Measurements from ENCODE around the gene PAFAH1B2. TPM values are rescaled to one million over a fixed set of nuclear protein-coding genes. Genes with fewer than 3 reads are reported as not detected.

The PAFAH1B2 gene
- total and polyA plus RNA-seq, 2 of the 8 experiments (the other 6 are each of a cell fraction or from before 2014, with no cell fraction given), result 38.2 to 161 TPM

- ChIA-PET CTCF (ENCODE audit: partially characterized antibody) (interaction anchor here (0.6 to 5.8 kb wide), 10 partner anchors 11 to 291 kb away, joined by 3 to 27 read pairs (median 3); no protein-coding TSS in a partner anchor), POLR2A (ENCODE audit: partially characterized antibody) (interaction anchor here (0.6 kb wide), 1 partner anchor 68 kb away, joined by 3 read pairs; no protein-coding TSS in a partner anchor)
- no peak overlapping the region for H2BK12ac ChIP-seq (ENCODE audit: low read depth, low read length)
- H3K18ac ChIP-seq (ENCODE audit: extremely low read depth, low read length), result no peak overlapping the region
- H3K4me1 ChIP-seq (replicated peaks in 1 of 4; ENCODE audit: control insufficient read depth in 3 of 4, insufficient read depth in 4 of 4, low read length in 3 of 4), result no peaks in the 10 kb centered on the region
- no peak overlapping the region for H2BK120ac ChIP-seq (replicated peaks; ENCODE audit: low read depth, low read length)
- H3K27me3 ChIP-seq (replicated peaks in 1 of 4; ENCODE audit: control insufficient read depth in 3 of 4, extremely low read depth in 1 of 4, insufficient read depth in 3 of 4, low read length in 3 of 4), result no peaks in the 10 kb centered on the region
- H3K79me1 ChIP-seq (ENCODE audit: low read depth, low read length), result no peaks in the 10 kb centered on the region
- no peak overlapping the region for H2BK20ac ChIP-seq (ENCODE audit: low read length)
- H4K8ac ChIP-seq (ENCODE audit: extremely low read depth, insufficient read depth, low read length), result no peak overlapping the region
- H3K9ac ChIP-seq (replicated peaks in 1 of 4; ENCODE audit: extremely low read depth in 1 of 4, low read depth in 3 of 4, low read length in 3 of 4), result no peak overlapping the region
- no peak overlapping the region for H2AFZ ChIP-seq (ENCODE audit: low read length)
- no peaks in the 10 kb centered on the region for H3K79me2 ChIP-seq (ENCODE audit: control insufficient read depth in 1 of 2, insufficient read depth in 2 of 2, low read length in 2 of 2)
- no peak for DNase-seq (ENCODE audit: low read depth in 1 of 2, low spot score in 2 of 2)
- no peak overlapping the region for H3K27ac ChIP-seq (ENCODE audit: low read depth, low read length)
- H2BK15ac ChIP-seq (ENCODE audit: low read length), result no peak overlapping the region
- H3K4me3 ChIP-seq (ENCODE audit: extremely low read depth in 1 of 4, insufficient read depth in 2 of 4, low read depth in 3 of 4, low read length in 4 of 4), result no peak overlapping the region
- 81% methylated on average over 6 of the region's 6 CpGs; no CpG with 5 or more reads in 1 of the 2 experiments for WGBS, 2 experiments (ENCODE audit: extremely low coverage in 1 of 2, insufficient coverage in 1 of 2, insufficient read length in 1 of 2, insufficient replicate concordance in 2 of 2, low coverage in 1 of 2, low lambda C conversion rate in 2 of 2, missing lambda C conversion rate in 1 of 2)
- no peaks in the 10 kb centered on the region for H3K23me2 ChIP-seq (ENCODE audit: low read depth, low read length)
- TF ChIP-seq GABPA (IDR thresholded peaks at IDR 0.05; ENCODE audit: borderline replicate concordance, insufficient read depth, low read length), result no peak
- no peak for TF ChIP-seq KDM5A (IDR thresholded peaks at IDR 0.05; ENCODE audit: low read length)
- TF ChIP-seq CHD1 (IDR thresholded peaks at IDR 0.05; ENCODE audit: low read depth, low read length), result no peak
- TF ChIP-seq USF2 (IDR thresholded peaks at IDR 0.05; ENCODE audit: low read length), result no peak
- no peak for TF ChIP-seq POLR2A (IDR thresholded peaks at IDR 0.05; ENCODE audit: control extremely low read depth in 1 of 2, low read depth in 2 of 2, low read length in 2 of 2)
- TF ChIP-seq TEAD4 (IDR thresholded peaks at IDR 0.05; ENCODE audit: low read depth, low read length), result no peak
- TF ChIP-seq NANOG (IDR thresholded peaks at IDR 0.05; ENCODE audit: insufficient read depth, low read depth, low read length, poor library complexity, severe bottlenecking), result no peak
- no peak overlapping the region for H2BK5ac ChIP-seq (ENCODE audit: low read depth, low read length)
- H3K4me2 ChIP-seq (ENCODE audit: insufficient read depth in 1 of 2, low read depth in 2 of 2, low read length in 2 of 2), result no peak overlapping the region
- H3K23ac ChIP-seq (ENCODE audit: insufficient read length), result no peak overlapping the region
- no peak overlapping the region for H2AK5ac ChIP-seq (ENCODE audit: low read depth, low read length)
- no peak overlapping the region for H3K4ac ChIP-seq (replicated peaks; ENCODE audit: insufficient read length, low read depth, low read length)
- no peaks in the 10 kb centered on the region for H4K20me1 ChIP-seq (replicated peaks in 1 of 2; ENCODE audit: control insufficient read depth in 1 of 2, insufficient read depth in 2 of 2, low read length in 2 of 2)
- no peaks in the 10 kb centered on the region for H3K9me3 ChIP-seq (ENCODE audit: insufficient read depth in 2 of 2, low read depth in 1 of 2, low read length in 1 of 2)
- no peak overlapping the region for H4K5ac ChIP-seq (ENCODE audit: insufficient read length, low read depth, low read length)
- no peak overlapping the region for H4K91ac ChIP-seq (replicated peaks; ENCODE audit: insufficient read length, low read length)
- H3K56ac ChIP-seq (replicated peaks; ENCODE audit: insufficient read length, low read depth, low read length), result no peak overlapping the region
- FAIRE-seq, result no peak
- H3K14ac ChIP-seq (ENCODE audit: insufficient read length), result no peak overlapping the region
- no peaks in the 10 kb centered on the region for H3K36me3 ChIP-seq (ENCODE audit: control insufficient read depth in 2 of 4, insufficient read depth in 4 of 4, low read length in 3 of 4)
Observed at GRCh38 chr11:117127171-117127901, 16.8 kb upstream of the PAFAH1B2 start.

Measured in H1 (cell line).